NCI-H226 (cell line): ENCODE results near the gene PPP1R12B.
"Not testable (repeated sequence)": the region's sequence is repeated elsewhere in the genome, so short reads cannot be mapped to it uniquely, and the experiment has no call there.

Experiments
- DNase-seq: peaks from one replicate; pipeline ENCODE4 v3.0.0-alpha.2; 2015

The PPP1R12B gene

GRCh38 chr1:202406896-202407295, 58.4 kb downstream of the PPP1R12B start:
- not testable (repeated sequence) for DNase-seq

- not testable (repeated sequence) for DNase-seq
Measured at GRCh38 chr1:202407378-202407777, 58.9 kb downstream of the PPP1R12B start.

- not testable (repeated sequence) for DNase-seq
Measured at GRCh38 chr1:202410251-202410650, 61.8 kb downstream of the PPP1R12B start.

DNA sequence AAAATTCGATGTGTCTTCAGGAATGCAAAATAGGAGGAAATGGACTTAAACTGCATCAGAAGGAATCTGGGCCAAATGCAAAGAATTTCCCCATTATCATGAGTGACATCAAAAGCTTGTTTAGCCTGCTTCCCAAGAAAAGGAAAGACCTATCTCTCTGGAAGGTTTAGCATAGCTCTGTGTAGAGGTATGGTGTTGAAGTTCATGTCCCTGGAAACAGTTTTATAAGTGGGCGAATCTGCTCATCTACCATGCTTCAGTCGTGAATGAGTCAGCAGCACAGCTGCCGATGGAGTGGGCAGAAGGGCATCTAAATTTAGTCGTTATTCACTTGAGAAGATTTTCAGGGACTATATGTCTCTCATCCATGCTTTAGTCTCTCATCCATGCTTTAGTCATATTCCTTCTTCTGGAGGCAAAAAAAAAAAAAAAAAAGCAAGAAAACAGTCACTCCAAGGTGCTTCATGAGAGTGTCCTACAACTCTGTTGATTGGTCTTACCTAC, 62.4 kb downstream of the PPP1R12B start:
- DNase-seq, result not testable (repeated sequence)

DNA sequence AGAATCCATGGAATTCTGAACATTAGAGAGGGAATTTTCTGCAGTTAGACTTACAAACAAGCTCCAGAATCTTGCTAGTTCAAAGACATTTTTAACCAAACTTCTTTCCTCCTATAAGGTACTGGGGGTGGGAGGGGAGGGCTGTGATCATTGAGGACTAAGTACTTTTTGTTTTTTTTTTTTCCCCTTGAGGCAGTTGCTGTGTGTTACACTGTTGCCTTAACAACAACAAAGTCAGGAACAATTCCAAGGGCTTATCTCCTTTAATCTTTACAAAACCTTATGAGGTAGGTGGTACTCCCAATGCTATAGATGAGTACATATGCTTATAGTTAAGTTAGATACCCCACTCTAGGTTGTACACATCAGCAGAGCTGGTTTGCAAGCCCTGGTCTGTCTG, 62.9 kb downstream of the PPP1R12B start:
- no peak for DNase-seq

- not testable (repeated sequence) for DNase-seq
Measured at GRCh38 chr1:202412421-202412820, 63.9 kb downstream of the PPP1R12B start.

- no peak for DNase-seq
Measured at GRCh38 chr1:202416641-202417040, 68.1 kb downstream of the PPP1R12B start.

GRCh38 chr1:202417141-202417540, 68.6 kb downstream of the PPP1R12B start:
- DNase-seq, result not testable (repeated sequence)

GRCh38 chr1:202417762-202418201, 69.3 kb downstream of the PPP1R12B start:
- DNase-seq, result not testable (repeated sequence)

DNA sequence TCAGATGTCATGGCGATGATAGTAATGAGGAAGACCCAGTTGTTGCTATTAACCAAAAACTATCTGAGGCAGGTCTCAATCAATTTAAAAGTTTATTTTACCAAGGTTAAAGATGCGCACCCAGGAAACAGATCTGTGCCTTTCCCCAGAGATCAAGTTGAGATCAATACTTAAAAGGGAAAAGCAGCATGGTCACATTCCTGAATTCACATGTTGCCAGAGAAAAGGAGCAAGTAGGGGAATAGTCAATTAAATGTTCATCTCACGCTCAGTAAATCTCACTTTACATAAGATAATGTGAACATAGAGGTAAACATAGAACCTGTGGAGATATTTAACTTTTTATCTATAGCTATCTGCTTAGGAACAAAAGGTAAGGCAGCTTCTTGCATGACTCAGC, 71.2 kb downstream of the PPP1R12B start:
- DNase-seq, result not testable (repeated sequence)

- DNase-seq, result not testable (repeated sequence)
Measured at GRCh38 chr1:202420422-202421094, 72.1 kb downstream of the PPP1R12B start.

- not testable (repeated sequence) for DNase-seq
Measured at GRCh38 chr1:202422709-202423108, 74.2 kb downstream of the PPP1R12B start.

DNA sequence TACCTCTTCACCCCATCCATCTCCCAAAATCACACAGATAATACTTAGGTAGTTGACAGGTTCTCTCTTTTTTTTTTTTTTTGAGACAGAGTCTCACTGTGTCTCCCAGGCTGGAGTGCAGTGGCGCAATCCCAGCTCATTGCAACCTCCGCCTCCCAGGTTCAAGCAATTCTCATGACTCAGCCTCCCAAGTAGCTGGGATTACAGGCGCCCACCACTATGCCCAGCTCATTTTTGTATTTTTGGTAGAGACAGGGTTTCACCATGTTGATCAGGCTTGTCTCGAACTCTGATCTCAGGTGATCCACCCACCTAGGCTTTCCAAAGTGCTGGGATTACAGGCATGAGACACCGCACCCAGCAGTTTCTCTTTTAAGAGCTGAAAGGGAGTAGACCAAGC, 75.8 kb downstream of the PPP1R12B start:
- DNase-seq, result not testable (repeated sequence)

DNA sequence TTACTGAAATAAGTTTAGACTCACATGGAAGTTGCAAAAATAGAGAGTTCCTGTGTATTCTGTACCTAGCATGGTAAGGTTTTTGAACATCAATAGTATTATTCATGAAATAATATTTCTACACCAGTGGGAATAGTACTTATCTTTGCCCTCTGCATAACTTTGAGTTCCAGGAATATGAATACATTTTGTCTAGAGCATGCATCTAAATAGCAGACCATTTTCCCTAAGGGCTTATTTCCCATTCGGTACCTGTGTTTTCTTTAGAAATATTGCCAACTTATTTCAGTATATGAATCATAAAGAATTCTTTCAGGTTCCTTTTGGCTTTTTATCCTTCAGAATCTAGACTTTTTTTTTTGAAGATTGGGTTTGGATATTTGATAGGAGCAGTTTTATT, 81.6 kb downstream of the PPP1R12B start:
- not testable (repeated sequence) for DNase-seq

- not testable (repeated sequence) for DNase-seq
Measured at GRCh38 chr1:202432338-202432737, 83.8 kb downstream of the PPP1R12B start.

- DNase-seq, result no peak
Measured at GRCh38 chr1:202433155-202434043, 84.9 kb downstream of the PPP1R12B start.

GRCh38 chr1:202434059-202434458, 85.6 kb downstream of the PPP1R12B start:
- DNase-seq, result no peak

DNA sequence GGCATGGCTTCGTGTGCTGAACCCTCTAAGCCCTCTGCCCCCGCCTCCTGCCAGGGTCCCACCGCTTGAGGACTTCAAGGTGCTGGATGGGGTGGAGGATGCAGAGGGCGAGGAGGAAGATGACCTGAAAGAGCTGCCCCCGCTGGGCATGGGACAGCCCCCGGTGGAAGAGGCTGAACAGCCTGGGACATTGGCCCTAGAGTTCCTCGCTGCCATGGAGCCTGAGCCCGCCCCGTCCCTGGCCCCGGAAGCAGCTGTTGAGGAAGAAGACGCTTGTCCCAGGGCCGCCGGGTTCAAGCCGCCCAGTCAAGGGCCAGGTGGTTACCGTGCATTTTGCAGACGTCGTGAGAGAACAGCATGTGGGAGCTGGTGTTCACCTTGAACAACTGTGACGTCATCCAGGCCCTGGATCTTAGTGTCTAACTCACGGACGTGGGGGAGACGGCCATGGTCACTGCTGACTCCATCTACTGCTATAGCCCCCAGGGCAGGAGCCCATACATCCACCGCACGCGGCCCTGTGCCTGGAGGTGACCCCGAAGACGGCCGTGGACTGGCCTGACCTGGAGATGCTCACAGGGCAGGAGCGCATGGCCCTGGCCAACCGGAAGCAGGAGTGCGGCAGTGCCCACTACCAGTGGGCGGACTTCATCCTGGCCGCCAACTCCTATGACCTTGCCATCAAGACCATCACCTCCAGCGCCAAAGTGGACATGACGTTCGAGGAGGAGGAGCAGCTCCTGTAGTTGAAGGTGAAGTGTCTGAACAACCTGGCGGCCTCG, 90.1 kb downstream of the PPP1R12B start:
- no peak for DNase-seq

DNA sequence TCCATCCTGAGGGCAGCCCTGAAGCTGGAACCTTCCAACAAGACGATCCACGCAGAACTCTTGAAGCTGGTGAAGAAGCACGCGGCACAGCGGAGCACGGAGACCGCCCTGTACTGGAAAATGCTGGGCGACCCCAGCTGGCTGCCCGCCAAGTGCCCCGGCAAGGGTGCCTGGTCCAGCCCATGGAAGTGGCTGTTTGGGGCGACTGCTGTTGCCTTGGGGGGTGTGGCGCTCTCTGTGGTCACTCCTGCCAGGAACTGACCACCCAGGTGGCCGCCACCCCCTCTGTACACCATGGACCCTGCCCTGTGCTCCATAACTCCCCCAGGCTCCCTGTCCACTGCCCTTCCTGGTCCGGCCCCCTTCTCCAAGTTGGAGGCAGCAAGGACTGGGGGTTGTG, 90.8 kb downstream of the PPP1R12B start:
- no peak for DNase-seq

DNA sequence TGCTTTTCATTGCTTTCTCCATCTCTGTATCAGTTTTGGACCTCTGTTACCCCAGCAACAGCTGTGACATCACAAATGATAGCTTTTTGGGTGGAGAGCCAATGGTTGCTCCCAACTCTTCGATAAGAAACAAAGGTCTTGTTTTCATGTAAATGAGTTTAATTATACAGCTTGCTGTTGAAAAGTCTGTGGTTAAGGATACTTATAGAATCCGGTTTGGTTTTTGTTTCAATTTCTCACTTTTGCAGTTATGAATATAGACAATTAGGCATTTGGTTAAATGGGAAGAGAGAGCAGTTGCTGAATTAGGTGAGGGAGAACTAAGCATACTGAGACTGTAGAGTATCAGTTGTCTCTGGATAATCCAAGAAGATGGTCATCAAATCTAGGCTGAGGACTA, 99.6 kb downstream of the PPP1R12B start:
- DNase-seq, result not testable (repeated sequence)

DNA sequence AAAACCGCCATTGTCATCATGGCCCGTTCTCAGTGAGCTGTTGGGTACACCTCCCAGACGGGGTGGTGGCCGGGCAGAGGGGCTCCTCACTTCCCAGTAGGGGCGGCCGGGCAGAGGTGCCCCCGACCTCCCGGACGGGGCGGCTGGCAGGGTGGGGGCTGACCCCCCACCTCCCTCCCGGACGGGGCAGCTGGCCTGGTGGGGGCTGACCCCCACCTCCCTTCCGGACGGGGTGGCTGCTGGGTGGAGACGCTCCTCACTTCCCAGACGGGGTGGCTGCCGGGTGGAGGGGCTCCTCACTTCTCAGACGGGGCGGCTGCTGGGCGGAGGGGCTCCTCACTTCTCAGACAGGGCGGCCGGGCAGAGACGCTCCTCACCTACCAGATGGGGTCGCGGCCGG, 103.1 kb downstream of the PPP1R12B start:
- DNase-seq, result not testable (repeated sequence)

DNA sequence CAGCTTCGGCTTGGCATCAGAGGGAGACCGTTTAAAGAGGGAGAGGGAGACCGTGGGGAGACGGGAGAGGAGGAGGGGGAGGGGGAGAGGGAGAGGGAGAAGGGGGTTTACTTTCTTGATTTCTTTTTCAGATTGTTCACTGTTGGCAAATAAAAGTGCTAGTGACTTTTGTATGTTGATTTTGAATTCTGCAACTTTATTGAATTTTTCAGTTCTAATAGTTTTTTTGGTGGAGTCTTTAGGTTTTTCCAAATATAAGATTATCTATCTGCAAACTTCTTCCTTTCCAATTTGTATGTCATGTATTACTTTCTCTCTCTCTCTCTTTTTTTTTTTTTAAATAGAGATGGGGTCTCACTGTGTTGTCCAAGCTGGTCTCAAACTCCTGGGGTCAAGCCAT, 104.0 kb downstream of the PPP1R12B start:
- DNase-seq, result no peak
